ENCODE data around the gene CPLX4. TPM values are rescaled to one million over a fixed set of nuclear protein-coding genes. Genes with fewer than 3 reads are reported as not detected.
"Not testable (repeated sequence)": the region's sequence is repeated elsewhere in the genome, so short reads cannot be mapped to it uniquely, and the experiment has no call there.

CPLX4 gene
- total and polyA plus RNA-seq, 2 donors (not counting 3 experiments of a cell fraction or from before 2014, with no cell fraction given): not detected

- H3K4me3 ChIP-seq (replicated peaks in 1 of 3; ENCODE audit: insufficient read depth in 1 of 3, low read depth in 1 of 3, low read length in 3 of 3); H3K9me3 ChIP-seq (replicated peaks; ENCODE audit: control insufficient read depth, insufficient read depth, low read length); H4K20me1 ChIP-seq (replicated peaks; ENCODE audit: control insufficient read depth, extremely low read depth, insufficient read depth, low read length); dilution Hi-C loops (cut with MboI; ENCODE audit: extremely low pct_ligation_motif_present, low sequenced_read_pairs); CTCF ChIA-PET; H3K79me2 ChIP-seq (ENCODE audit: control insufficient read depth, insufficient read depth, low read length); H3K27ac ChIP-seq (ENCODE audit: insufficient read depth, low read depth, low read length); H3K36me3 ChIP-seq (ENCODE audit: control insufficient read depth in 2 of 2, extremely low read depth in 1 of 2, insufficient read depth in 2 of 2, low read length in 2 of 2); FAIRE-seq; BruUV-seq (replicated peaks); H3K4me2 ChIP-seq (ENCODE audit: insufficient read depth, low read length); H3K4me1 ChIP-seq (ENCODE audit: control insufficient read depth, extremely low read depth, insufficient read depth, low read length); POLR2A ChIA-PET; H3K9ac ChIP-seq (replicated peaks; ENCODE audit: extremely low read depth, insufficient read depth, low read length); DNase-seq (ENCODE audit: low read depth, low spot score); H2AFZ ChIP-seq (ENCODE audit: low read depth, low read length); H3K9me1 ChIP-seq (replicated peaks; ENCODE audit: control insufficient read depth, extremely low read depth, insufficient read depth, low read length); H3K27me3 ChIP-seq (ENCODE audit: control insufficient read depth in 2 of 2, insufficient read depth in 2 of 2, low read length in 2 of 2); intact Hi-C loops (cut with micrococcal nuclease): not testable (repeated sequence)
These were observed 63.0 kb downstream of the CPLX4 start for GRCh38 chr18:59255491-59255890.

GRCh38 chr18:59249199-59249774 lies 69.2 kb downstream of the CPLX4 start:
- Histone ChIP-seq H3K9ac (replicated peaks; ENCODE audit: extremely low read depth, insufficient read depth, low read length) (no peak overlapping the region), H3K4me1 (ENCODE audit: control insufficient read depth, extremely low read depth, insufficient read depth, low read length) (no peaks in the 10 kb centered on the region), H2AFZ (ENCODE audit: low read depth, low read length) (no peak overlapping the region), H3K27me3 (ENCODE audit: control insufficient read depth in 2 of 2, insufficient read depth in 2 of 2, low read length in 2 of 2) (peaks cover 5 to 16% of the 10 kb centered on the region in 2 experiments), H4K20me1 (replicated peaks; ENCODE audit: control insufficient read depth, extremely low read depth, insufficient read depth, low read length) (no peaks in the 10 kb centered on the region), H3K4me2 (ENCODE audit: insufficient read depth, low read length) (no peak overlapping the region), H3K9me1 (replicated peaks; ENCODE audit: control insufficient read depth, extremely low read depth, insufficient read depth, low read length) (no peaks in the 10 kb centered on the region), H3K36me3 (ENCODE audit: control insufficient read depth in 2 of 2, extremely low read depth in 1 of 2, insufficient read depth in 2 of 2, low read length in 2 of 2) (no peaks in the 10 kb centered on the region), H3K27ac (ENCODE audit: insufficient read depth, low read depth, low read length) (no peak overlapping the region), H3K79me2 (ENCODE audit: control insufficient read depth, insufficient read depth, low read length) (no peaks in the 10 kb centered on the region), H3K4me3 (replicated peaks in 1 of 3; ENCODE audit: insufficient read depth in 1 of 3, low read depth in 1 of 3, low read length in 3 of 3) (no peak overlapping the region), H3K9me3 (replicated peaks; ENCODE audit: control insufficient read depth, insufficient read depth, low read length) (no peaks in the 10 kb centered on the region)
- dilution Hi-C loops (cut with MboI; ENCODE audit: extremely low pct_ligation_motif_present, low sequenced_read_pairs): no loop called here
- intact Hi-C loops (cut with micrococcal nuclease): loop anchor here (1.0 to 2.0 kb wide), 2 partner anchors 59 to 154 kb away; no protein-coding TSS in a partner anchor
- peak; percentile 69 for DNase-seq (ENCODE audit: low read depth, low spot score)
- FAIRE-seq: peak; percentile 86
- no TSS peak for BruUV-seq (replicated peaks)
- CTCF ChIA-PET: interaction anchor here (0.6 to 5.2 kb wide), 26 partner anchors 9 to 1300 kb away, joined by 3 to 244 read pairs (median 5); partner anchors contain the start of genes LMAN1 and RAX
- POLR2A ChIA-PET: interaction anchor here (0.6 kb wide), 1 partner anchor 9 kb away, joined by 5 read pairs; no protein-coding TSS in a partner anchor
- peak; percentile 51 to 70 for TF ChIP-seq CTCF (IDR thresholded peaks at IDR 0.05; ENCODE audit: extremely low read depth in 1 of 2, insufficient read depth in 1 of 2, low read depth in 1 of 2, low read length in 2 of 2)
- no peak for TF ChIP-seq GATA2 (IDR thresholded peaks at IDR 0.05; ENCODE audit: insufficient read depth, insufficient read length, low read depth, low read length)
- no peak for TF ChIP-seq FOS (IDR thresholded peaks at IDR 0.05; ENCODE audit: borderline replicate concordance, insufficient read depth, low read length)
- TF ChIP-seq JUN (IDR thresholded peaks at IDR 0.05; ENCODE audit: borderline replicate concordance, insufficient read depth, insufficient read length, low read depth): no peak
- TF ChIP-seq EZH2 (IDR thresholded peaks at IDR 0.05; ENCODE audit: borderline replicate concordance, low read depth, low read length, severe bottlenecking): no peak
